ENCODE measurements around the gene L1TD1. TPM values are rescaled to one million over a fixed set of nuclear protein-coding genes. Genes with fewer than 3 reads are reported as not detected.

Gene L1TD1
- total and polyA plus RNA-seq, 2 of the 13 experiments (the other 11 are each of a cell fraction or from before 2014, with no cell fraction given), result not detected

DNA sequence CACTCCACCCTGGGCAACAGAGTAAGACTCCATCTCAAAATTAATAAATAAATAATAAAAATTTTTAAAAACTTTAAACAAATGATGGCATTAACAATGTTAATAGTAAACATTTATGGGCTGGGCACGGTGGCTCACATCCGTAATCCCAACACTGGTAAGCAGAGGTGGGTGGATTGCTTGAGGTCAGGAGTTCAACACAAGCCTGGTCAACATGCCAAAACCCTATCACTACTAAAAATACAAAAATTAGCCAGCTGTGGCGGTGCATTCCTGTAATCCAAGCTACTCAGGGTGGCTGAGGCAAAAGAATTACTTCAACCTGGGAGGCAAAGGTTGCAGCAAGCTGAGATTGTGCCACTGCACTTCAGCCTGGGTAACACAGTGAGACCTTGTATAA, 9.0 kb upstream of the L1TD1 start:
- intact Hi-C loops (cut with micrococcal nuclease; ENCODE audit: unreplicated experiment), result no loop called here
- no peak for FAIRE-seq

More for the DNA sequence above, 9.0 kb upstream of the L1TD1 start:
- BruUV-seq (replicated peaks), result no TSS peak
- TF ChIP-seq, protein P1, sequence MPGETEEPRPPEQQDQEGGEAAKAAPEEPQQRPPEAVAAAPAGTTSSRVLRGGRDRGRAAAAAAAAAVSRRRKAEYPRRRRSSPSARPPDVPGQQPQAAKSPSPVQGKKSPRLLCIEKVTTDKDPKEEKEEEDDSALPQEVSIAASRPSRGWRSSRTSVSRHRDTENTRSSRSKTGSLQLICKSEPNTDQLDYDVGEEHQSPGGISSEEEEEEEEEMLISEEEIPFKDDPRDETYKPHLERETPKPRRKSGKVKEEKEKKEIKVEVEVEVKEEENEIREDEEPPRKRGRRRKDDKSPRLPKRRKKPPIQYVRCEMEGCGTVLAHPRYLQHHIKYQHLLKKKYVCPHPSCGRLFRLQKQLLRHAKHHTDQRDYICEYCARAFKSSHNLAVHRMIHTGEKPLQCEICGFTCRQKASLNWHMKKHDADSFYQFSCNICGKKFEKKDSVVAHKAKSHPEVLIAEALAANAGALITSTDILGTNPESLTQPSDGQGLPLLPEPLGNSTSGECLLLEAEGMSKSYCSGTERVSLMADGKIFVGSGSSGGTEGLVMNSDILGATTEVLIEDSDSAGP (CRISPR knock-in tag; IDR thresholded peaks at IDR 0.05; ENCODE audit: borderline replicate concordance), result no peak
- no peak for TF ChIP-seq TBL1XR1 (IDR thresholded peaks at IDR 0.05; ENCODE audit: borderline replicate concordance, low read length, partially characterized antibody)
- no peak for TF ChIP-seq NFKB2 (CRISPR knock-in tag; IDR thresholded peaks at IDR 0.05; ENCODE audit: borderline replicate concordance)
- TF ChIP-seq, protein P2, sequence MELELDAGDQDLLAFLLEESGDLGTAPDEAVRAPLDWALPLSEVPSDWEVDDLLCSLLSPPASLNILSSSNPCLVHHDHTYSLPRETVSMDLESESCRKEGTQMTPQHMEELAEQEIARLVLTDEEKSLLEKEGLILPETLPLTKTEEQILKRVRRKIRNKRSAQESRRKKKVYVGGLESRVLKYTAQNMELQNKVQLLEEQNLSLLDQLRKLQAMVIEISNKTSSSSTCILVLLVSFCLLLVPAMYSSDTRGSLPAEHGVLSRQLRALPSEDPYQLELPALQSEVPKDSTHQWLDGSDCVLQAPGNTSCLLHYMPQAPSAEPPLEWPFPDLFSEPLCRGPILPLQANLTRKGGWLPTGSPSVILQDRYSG (CRISPR knock-in tag; IDR thresholded peaks at IDR 0.05), result no peak
- no peak for TF ChIP-seq SIN3B (IDR thresholded peaks at IDR 0.05; ENCODE audit: low read length)
- TF ChIP-seq, protein P3, sequence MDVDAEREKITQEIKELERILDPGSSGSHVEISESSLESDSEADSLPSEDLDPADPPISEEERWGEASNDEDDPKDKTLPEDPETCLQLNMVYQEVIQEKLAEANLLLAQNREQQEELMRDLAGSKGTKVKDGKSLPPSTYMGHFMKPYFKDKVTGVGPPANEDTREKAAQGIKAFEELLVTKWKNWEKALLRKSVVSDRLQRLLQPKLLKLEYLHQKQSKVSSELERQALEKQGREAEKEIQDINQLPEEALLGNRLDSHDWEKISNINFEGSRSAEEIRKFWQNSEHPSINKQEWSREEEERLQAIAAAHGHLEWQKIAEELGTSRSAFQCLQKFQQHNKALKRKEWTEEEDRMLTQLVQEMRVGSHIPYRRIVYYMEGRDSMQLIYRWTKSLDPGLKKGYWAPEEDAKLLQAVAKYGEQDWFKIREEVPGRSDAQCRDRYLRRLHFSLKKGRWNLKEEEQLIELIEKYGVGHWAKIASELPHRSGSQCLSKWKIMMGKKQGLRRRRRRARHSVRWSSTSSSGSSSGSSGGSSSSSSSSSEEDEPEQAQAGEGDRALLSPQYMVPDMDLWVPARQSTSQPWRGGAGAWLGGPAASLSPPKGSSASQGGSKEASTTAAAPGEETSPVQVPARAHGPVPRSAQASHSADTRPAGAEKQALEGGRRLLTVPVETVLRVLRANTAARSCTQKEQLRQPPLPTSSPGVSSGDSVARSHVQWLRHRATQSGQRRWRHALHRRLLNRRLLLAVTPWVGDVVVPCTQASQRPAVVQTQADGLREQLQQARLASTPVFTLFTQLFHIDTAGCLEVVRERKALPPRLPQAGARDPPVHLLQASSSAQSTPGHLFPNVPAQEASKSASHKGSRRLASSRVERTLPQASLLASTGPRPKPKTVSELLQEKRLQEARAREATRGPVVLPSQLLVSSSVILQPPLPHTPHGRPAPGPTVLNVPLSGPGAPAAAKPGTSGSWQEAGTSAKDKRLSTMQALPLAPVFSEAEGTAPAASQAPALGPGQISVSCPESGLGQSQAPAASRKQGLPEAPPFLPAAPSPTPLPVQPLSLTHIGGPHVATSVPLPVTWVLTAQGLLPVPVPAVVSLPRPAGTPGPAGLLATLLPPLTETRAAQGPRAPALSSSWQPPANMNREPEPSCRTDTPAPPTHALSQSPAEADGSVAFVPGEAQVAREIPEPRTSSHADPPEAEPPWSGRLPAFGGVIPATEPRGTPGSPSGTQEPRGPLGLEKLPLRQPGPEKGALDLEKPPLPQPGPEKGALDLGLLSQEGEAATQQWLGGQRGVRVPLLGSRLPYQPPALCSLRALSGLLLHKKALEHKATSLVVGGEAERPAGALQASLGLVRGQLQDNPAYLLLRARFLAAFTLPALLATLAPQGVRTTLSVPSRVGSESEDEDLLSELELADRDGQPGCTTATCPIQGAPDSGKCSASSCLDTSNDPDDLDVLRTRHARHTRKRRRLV (CRISPR knock-in tag; IDR thresholded peaks at IDR 0.05), result no peak
- TF ChIP-seq, protein P4, sequence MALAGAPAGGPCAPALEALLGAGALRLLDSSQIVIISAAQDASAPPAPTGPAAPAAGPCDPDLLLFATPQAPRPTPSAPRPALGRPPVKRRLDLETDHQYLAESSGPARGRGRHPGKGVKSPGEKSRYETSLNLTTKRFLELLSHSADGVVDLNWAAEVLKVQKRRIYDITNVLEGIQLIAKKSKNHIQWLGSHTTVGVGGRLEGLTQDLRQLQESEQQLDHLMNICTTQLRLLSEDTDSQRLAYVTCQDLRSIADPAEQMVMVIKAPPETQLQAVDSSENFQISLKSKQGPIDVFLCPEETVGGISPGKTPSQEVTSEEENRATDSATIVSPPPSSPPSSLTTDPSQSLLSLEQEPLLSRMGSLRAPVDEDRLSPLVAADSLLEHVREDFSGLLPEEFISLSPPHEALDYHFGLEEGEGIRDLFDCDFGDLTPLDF (CRISPR knock-in tag; IDR thresholded peaks at IDR 0.05), result no peak
- no peak for TF ChIP-seq RFX5 (IDR thresholded peaks at IDR 0.05; ENCODE audit: low read depth, low read length)
- TF ChIP-seq RXRA (CRISPR knock-in tag; IDR thresholded peaks at IDR 0.05), result no peak
- no peak for TF ChIP-seq ATF7-NPFF (CRISPR knock-in tag; IDR thresholded peaks at IDR 0.05; ENCODE audit: low read depth)
- no peak for TF ChIP-seq ADNP (CRISPR knock-in tag; IDR thresholded peaks at IDR 0.05)
- TF ChIP-seq ZNF562 (CRISPR knock-in tag; IDR thresholded peaks at IDR 0.05; ENCODE audit: borderline replicate concordance), result no peak
- TF ChIP-seq, protein P5, sequence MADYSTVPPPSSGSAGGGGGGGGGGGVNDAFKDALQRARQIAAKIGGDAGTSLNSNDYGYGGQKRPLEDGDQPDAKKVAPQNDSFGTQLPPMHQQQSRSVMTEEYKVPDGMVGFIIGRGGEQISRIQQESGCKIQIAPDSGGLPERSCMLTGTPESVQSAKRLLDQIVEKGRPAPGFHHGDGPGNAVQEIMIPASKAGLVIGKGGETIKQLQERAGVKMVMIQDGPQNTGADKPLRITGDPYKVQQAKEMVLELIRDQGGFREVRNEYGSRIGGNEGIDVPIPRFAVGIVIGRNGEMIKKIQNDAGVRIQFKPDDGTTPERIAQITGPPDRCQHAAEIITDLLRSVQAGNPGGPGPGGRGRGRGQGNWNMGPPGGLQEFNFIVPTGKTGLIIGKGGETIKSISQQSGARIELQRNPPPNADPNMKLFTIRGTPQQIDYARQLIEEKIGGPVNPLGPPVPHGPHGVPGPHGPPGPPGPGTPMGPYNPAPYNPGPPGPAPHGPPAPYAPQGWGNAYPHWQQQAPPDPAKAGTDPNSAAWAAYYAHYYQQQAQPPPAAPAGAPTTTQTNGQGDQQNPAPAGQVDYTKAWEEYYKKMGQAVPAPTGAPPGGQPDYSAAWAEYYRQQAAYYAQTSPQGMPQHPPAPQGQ (CRISPR knock-in tag; IDR thresholded peaks at IDR 0.05; ENCODE audit: borderline replicate concordance), result no peak
- Histone ChIP-seq H3K4me3 (replicated peaks in 1 of 3; ENCODE audit: insufficient read depth in 1 of 3, low read depth in 2 of 3, low read length in 3 of 3) (no peak overlapping the region), H3K4me2 (ENCODE audit: low read depth, low read length) (no peak overlapping the region), H3K36me3 (replicated peaks in 1 of 2; ENCODE audit: control insufficient read depth in 1 of 2, insufficient read depth in 2 of 2, low read length in 2 of 2) (no peaks in the 10 kb centered on the region), H3K27me3 (ENCODE audit: control insufficient read depth in 1 of 2, insufficient read depth in 2 of 2, low read length in 2 of 2) (peaks cover 0 to 3% of the 10 kb centered on the region in 2 experiments; a peak in 1 of 5 replicates), H3K9ac (ENCODE audit: insufficient read depth, low read depth, low read length) (no peak overlapping the region), H3K4me1 (ENCODE audit: insufficient read depth, low read length) (0 out of 2 replicates have a peak, but pooled peaks cover 2% of the 10 kb centered on the region), H3K9me3 (ENCODE audit: low read length) (no peaks in the 10 kb centered on the region), H3K27ac (ENCODE audit: extremely low read length, insufficient read depth, low read length) (no peak overlapping the region), H2AFZ (ENCODE audit: low read length) (no peak overlapping the region), H4K20me1 (ENCODE audit: insufficient read depth, low read length) (no peaks in the 10 kb centered on the region), H3K79me2 (ENCODE audit: insufficient read depth, low read length) (no peaks in the 10 kb centered on the region)
- no peak for ATAC-seq
- POLR2A ChIA-PET, result no interaction called here
- 38% methylated on average over 3 of the region's 3 CpGs for WGBS (ENCODE audit: low lambda C conversion rate)
- CTCF ChIA-PET (ENCODE audit: low intra/inter-chr PET ratio, low total read pairs), result no interaction called here
- DNase-seq (ENCODE audit: low spot score), result no peak
- in situ Hi-C loops (cut with HindIII; ENCODE audit: extremely low pct_ligation_motif_present, low pct_unique_long_range_greater_than_20kb), result no loop called here
